Measurements from ENCODE around the gene ARAP3. TPM values are rescaled to one million over a fixed set of nuclear protein-coding genes. Genes with fewer than 3 reads are reported as not detected.

ARAP3 gene
- total and polyA plus RNA-seq, 4 donors: 2.8 to 11.6 (median 8.4) TPM

DNA sequence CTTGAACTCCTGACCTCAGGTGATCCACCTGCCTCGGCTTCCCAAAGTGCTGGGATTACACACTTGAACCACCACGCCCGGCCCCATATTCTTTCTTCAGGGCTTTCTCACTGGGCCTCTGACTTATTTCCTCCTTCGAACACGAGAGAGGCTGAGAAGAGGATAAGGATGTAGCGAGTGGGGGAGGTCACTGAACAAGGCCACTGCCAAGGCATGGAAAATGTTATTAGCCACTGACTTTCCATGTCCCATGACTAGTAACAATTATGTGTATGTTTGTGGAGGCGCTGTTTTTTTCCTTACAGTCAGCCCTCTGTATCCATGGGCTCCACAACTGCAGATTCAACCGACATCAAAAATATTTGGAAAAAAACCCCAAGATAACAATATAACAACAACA lies 18.5 kb downstream of the ARAP3 start:
- no peak for DNase-seq (ENCODE audit: low read depth in 4 of 6, low spot score in 6 of 6)
- Histone ChIP-seq H3K36me3 (ENCODE audit: control insufficient read depth, insufficient read depth, low read length) (peaks cover 4% of the 10 kb centered on the region), H3K9me3 (ENCODE audit: control insufficient read depth, insufficient read depth, low read length) (no peaks in the 10 kb centered on the region), H3K4me1 (ENCODE audit: control insufficient read depth, insufficient read depth, low read length) (no peaks in the 10 kb centered on the region), H3K4me3 (ENCODE audit: low read depth, low read length) (no peak overlapping the region), H3K27me3 (ENCODE audit: control insufficient read depth, insufficient read depth, low read length) (no peaks in the 10 kb centered on the region), H3K27ac (ENCODE audit: low read depth, low read length) (no peak overlapping the region)
- WGBS (ENCODE audit: insufficient coverage): 96% methylated on average over 4 of the region's 8 CpGs

GRCh38 chr5:141662028-141662427 lies 20.0 kb downstream of the ARAP3 start:
- Histone ChIP-seq H3K36me3 (ENCODE audit: control insufficient read depth, insufficient read depth, low read length) (peaks cover 4% of the 10 kb centered on the region), H3K9me3 (ENCODE audit: control insufficient read depth, insufficient read depth, low read length) (no peaks in the 10 kb centered on the region), H3K4me3 (ENCODE audit: low read depth, low read length) (no peak overlapping the region), H3K4me1 (ENCODE audit: control insufficient read depth, insufficient read depth, low read length) (no peaks in the 10 kb centered on the region), H3K27ac (ENCODE audit: low read depth, low read length) (no peak overlapping the region), H3K27me3 (ENCODE audit: control insufficient read depth, insufficient read depth, low read length) (no peaks in the 10 kb centered on the region)
- no peak for DNase-seq (ENCODE audit: low read depth in 4 of 6, low spot score in 6 of 6)
- 79% methylated on average over 14 of the region's 17 CpGs for WGBS (ENCODE audit: insufficient coverage)

- no peaks in the 10 kb centered on the region for H3K27me3 ChIP-seq (ENCODE audit: control insufficient read depth, insufficient read depth, low read length)
- DNase-seq (ENCODE audit: low read depth in 4 of 6, low spot score in 6 of 6): no peak
- H3K36me3 ChIP-seq (ENCODE audit: control insufficient read depth, insufficient read depth, low read length): peaks cover 9% of the 10 kb centered on the region
- WGBS (ENCODE audit: insufficient coverage): 82% methylated on average over 7 of the region's 8 CpGs
- H3K4me1 ChIP-seq (ENCODE audit: control insufficient read depth, insufficient read depth, low read length): no peaks in the 10 kb centered on the region
- no peaks in the 10 kb centered on the region for H3K9me3 ChIP-seq (ENCODE audit: control insufficient read depth, insufficient read depth, low read length)
- no peak overlapping the region for H3K27ac ChIP-seq (ENCODE audit: low read depth, low read length)
- H3K4me3 ChIP-seq (ENCODE audit: low read depth, low read length): no peak overlapping the region
Observed at GRCh38 chr5:141657937-141658545, 24.0 kb downstream of the ARAP3 start.

DNA sequence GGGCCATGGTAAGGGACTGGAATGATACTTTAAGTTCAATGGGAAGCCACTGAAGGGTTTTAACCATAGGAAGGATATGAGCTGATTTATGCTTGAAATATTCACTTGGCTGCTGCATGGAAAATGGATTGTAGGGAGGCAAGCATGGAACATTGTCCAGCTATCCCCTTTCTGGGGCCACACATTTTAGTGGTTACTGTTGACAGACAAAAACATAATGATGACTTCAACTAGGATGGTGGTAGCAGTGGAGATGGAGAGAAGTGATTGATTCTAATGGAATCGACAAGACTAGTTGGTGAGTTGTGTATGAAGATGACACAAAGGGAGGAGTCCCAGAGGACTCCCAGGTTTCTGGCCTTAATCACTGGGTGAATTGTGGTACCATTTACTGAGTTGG lies 24.6 kb downstream of the ARAP3 start:
- no peaks in the 10 kb centered on the region for H3K27me3 ChIP-seq (ENCODE audit: control insufficient read depth, insufficient read depth, low read length)
- H3K36me3 ChIP-seq (ENCODE audit: control insufficient read depth, insufficient read depth, low read length): peaks cover 9% of the 10 kb centered on the region
- H3K27ac ChIP-seq (ENCODE audit: low read depth, low read length): no peak overlapping the region
- no peaks in the 10 kb centered on the region for H3K4me1 ChIP-seq (ENCODE audit: control insufficient read depth, insufficient read depth, low read length)
- no peak for DNase-seq (ENCODE audit: low read depth in 4 of 6, low spot score in 6 of 6)
- H3K9me3 ChIP-seq (ENCODE audit: control insufficient read depth, insufficient read depth, low read length): no peaks in the 10 kb centered on the region
- no peak overlapping the region for H3K4me3 ChIP-seq (ENCODE audit: low read depth, low read length)
- 100% methylated on average over 1 of the region's 1 CpG for WGBS (ENCODE audit: insufficient coverage)

DNA sequence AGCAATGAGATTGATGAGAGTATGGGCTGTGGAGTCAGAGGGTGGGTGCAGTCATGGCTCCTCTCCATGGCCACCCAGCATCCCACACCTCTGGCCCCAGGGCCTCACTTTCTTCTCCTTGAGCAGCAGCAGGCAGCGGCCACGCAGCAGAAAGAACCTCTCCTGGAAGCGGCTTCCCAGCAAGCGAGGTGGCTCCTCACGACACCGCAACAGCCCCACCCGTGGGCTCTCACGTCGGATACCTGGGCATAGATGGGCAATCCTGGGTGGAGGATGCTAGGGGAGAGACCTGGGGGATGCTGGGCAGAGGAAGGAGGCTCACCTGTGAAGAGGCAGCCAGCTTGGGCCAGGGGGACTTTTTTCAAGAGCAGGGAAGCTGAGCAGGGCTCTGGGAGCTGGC lies 25.6 kb downstream of the ARAP3 start:
- no peaks in the 10 kb centered on the region for H3K9me3 ChIP-seq (ENCODE audit: control insufficient read depth, insufficient read depth, low read length)
- no peak for DNase-seq (ENCODE audit: low read depth in 4 of 6, low spot score in 6 of 6)
- H3K36me3 ChIP-seq (ENCODE audit: control insufficient read depth, insufficient read depth, low read length): peaks cover 9% of the 10 kb centered on the region
- no peaks in the 10 kb centered on the region for H3K27me3 ChIP-seq (ENCODE audit: control insufficient read depth, insufficient read depth, low read length)
- no peak overlapping the region for H3K4me3 ChIP-seq (ENCODE audit: low read depth, low read length)
- peaks cover 5% of the 10 kb centered on the region for H3K4me1 ChIP-seq (ENCODE audit: control insufficient read depth, insufficient read depth, low read length)
- H3K27ac ChIP-seq (ENCODE audit: low read depth, low read length): no peak overlapping the region
- 94% methylated on average over 7 of the region's 9 CpGs for WGBS (ENCODE audit: insufficient coverage)

DNA sequence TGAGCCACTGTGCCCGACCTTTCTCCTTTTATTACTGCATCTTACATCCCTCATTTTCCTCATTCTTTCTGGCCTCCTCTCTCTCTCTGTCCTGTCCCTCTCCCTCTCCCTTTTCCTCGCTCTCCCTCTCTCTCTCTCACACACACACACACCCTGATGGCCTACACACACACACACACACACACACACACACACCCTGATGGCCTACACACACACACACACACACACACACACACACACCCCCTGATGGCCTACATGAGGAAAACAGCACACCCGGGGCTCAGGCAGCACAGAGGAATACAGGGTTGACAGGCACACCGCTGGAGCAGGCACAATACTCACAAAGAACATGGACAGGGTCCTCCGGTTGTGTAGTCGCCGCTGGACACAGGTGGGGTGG lies 27.0 kb downstream of the ARAP3 start:
- 93% methylated on average over 6 of the region's 7 CpGs for WGBS (ENCODE audit: insufficient coverage)
- Histone ChIP-seq H3K9me3 (ENCODE audit: control insufficient read depth, insufficient read depth, low read length) (no peaks in the 10 kb centered on the region), H3K27ac (ENCODE audit: low read depth, low read length) (no peak overlapping the region), H3K36me3 (ENCODE audit: control insufficient read depth, insufficient read depth, low read length) (peaks cover 9% of the 10 kb centered on the region), H3K4me1 (ENCODE audit: control insufficient read depth, insufficient read depth, low read length) (peaks cover 16% of the 10 kb centered on the region), H3K27me3 (ENCODE audit: control insufficient read depth, insufficient read depth, low read length) (no peaks in the 10 kb centered on the region), H3K4me3 (ENCODE audit: low read depth, low read length) (no peak overlapping the region)
- no peak for DNase-seq (ENCODE audit: low read depth in 4 of 6, low spot score in 6 of 6)

GRCh38 chr5:141654298-141654697 lies 27.7 kb downstream of the ARAP3 start:
- Histone ChIP-seq H3K27ac (ENCODE audit: low read depth, low read length) (no peak overlapping the region), H3K27me3 (ENCODE audit: control insufficient read depth, insufficient read depth, low read length) (no peaks in the 10 kb centered on the region), H3K36me3 (ENCODE audit: control insufficient read depth, insufficient read depth, low read length) (peaks cover 12% of the 10 kb centered on the region), H3K4me1 (ENCODE audit: control insufficient read depth, insufficient read depth, low read length) (peaks cover 16% of the 10 kb centered on the region), H3K9me3 (ENCODE audit: control insufficient read depth, insufficient read depth, low read length) (no peaks in the 10 kb centered on the region), H3K4me3 (ENCODE audit: low read depth, low read length) (no peak overlapping the region)
- no peak for DNase-seq (ENCODE audit: low read depth in 4 of 6, low spot score in 6 of 6)
- no CpG with 5 or more reads among the region's 2 CpGs for WGBS (ENCODE audit: insufficient coverage)

GRCh38 chr5:141651728-141652105 lies 30.3 kb downstream of the ARAP3 start:
- no peak overlapping the region for H3K27ac ChIP-seq (ENCODE audit: low read depth, low read length)
- peaks cover 16% of the 10 kb centered on the region for H3K4me1 ChIP-seq (ENCODE audit: control insufficient read depth, insufficient read depth, low read length)
- H3K27me3 ChIP-seq (ENCODE audit: control insufficient read depth, insufficient read depth, low read length): no peaks in the 10 kb centered on the region
- H3K4me3 ChIP-seq (ENCODE audit: low read depth, low read length): peak overlapping the region; percentile 55
- no peaks in the 10 kb centered on the region for H3K9me3 ChIP-seq (ENCODE audit: control insufficient read depth, insufficient read depth, low read length)
- H3K36me3 ChIP-seq (ENCODE audit: control insufficient read depth, insufficient read depth, low read length): peaks cover 15% of the 10 kb centered on the region
- DNase-seq (ENCODE audit: low read depth in 4 of 6, low spot score in 6 of 6): no peak
- WGBS (ENCODE audit: insufficient coverage): 52% methylated on average over 8 of the region's 9 CpGs

DNA sequence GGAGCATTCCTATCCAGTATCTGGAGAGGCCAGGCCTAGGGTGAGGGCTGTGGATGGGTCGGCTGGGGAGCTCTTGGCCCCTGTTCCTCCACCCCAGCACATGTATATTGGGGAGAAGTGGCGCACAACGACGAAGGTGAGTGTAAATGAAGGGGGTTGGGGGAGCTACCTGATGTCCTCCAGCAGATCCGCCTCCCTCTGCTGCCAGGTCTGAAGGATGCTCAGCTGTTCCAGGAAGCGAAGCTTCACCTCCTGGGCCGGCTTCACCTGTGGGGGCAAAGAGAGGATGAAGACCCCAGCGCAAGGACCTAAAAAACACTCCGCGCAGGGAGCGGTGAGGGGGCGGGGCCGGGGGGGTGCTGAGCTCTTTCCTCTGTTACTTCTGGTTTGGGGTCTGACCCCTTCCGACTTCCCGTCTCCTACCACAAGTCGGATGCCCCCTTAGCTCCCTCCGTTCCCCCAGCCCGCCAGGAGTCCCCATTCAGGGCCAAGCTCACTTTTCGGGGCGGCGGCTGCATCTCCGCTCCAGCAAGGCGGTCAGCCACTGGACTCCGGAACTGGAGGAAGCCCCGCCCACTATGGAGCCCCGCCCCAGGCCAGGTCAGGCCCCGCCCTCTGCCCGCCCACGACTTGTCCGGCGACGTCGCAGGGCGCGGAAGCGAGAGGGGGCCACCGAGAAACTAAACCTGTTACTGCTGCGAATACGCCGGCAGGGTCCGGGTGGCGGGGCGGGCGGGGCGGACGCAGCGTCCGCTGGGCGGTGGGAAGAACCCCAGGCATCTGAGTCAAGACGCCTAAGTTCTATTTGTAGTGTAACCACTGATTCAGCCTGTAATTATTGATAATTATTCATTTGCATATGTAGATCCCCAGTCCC lies 30.9 kb downstream of the ARAP3 start, which contains the start of gene FCHSD1:
FCHSD1 (minus strand) TSS at position 568 of the 877 bp plus-strand sequence; CDS start at position 518, 50 bp downstream.
- H3K4me3 ChIP-seq (ENCODE audit: low read depth, low read length): peak within 1 kb of the TSS; percentile 55
- no peaks in the 10 kb centered on the region for H3K27me3 ChIP-seq (ENCODE audit: control insufficient read depth, insufficient read depth, low read length)
- H3K36me3 ChIP-seq (ENCODE audit: control insufficient read depth, insufficient read depth, low read length): peaks cover 11% of the 10 kb centered on the region
- no peaks in the 10 kb centered on the region for H3K9me3 ChIP-seq (ENCODE audit: control insufficient read depth, insufficient read depth, low read length)
- peaks cover 16% of the 10 kb centered on the region for H3K4me1 ChIP-seq (ENCODE audit: control insufficient read depth, insufficient read depth, low read length)
- WGBS (ENCODE audit: insufficient coverage): 2% methylated on average over 48 of the region's 50 CpGs
- DNase-seq (ENCODE audit: low read depth in 4 of 6, low spot score in 6 of 6): peak in 2 of 6 donors; percentile 82
- H3K27ac ChIP-seq (ENCODE audit: low read depth, low read length): no peak within 1 kb of the TSS

DNA sequence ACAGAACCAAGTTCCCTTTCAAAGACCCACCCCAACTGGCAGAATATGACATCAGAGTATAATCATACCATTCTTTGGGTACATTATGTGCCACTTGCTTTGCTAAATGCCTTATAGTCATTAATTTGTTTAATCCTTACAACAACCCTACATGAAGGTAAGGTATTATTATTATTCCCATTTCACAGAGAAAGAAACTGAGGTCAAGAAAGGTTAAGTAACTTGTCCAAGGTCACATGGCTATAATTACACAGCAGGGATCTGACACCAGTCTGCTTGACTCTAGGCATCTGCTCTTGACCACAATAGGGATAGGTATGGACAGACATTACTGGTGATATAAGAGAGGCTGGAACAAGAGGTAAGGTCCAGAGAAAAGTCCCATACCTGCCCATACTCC lies 32.1 kb downstream of the ARAP3 start:
- peaks cover 6% of the 10 kb centered on the region for H3K36me3 ChIP-seq (ENCODE audit: control insufficient read depth, insufficient read depth, low read length)
- H3K9me3 ChIP-seq (ENCODE audit: control insufficient read depth, insufficient read depth, low read length): no peaks in the 10 kb centered on the region
- no peak for DNase-seq (ENCODE audit: low read depth in 4 of 6, low spot score in 6 of 6)
- H3K27me3 ChIP-seq (ENCODE audit: control insufficient read depth, insufficient read depth, low read length): no peaks in the 10 kb centered on the region
- peaks cover 16% of the 10 kb centered on the region for H3K4me1 ChIP-seq (ENCODE audit: control insufficient read depth, insufficient read depth, low read length)
- H3K27ac ChIP-seq (ENCODE audit: low read depth, low read length): no peak overlapping the region
- no peak overlapping the region for H3K4me3 ChIP-seq (ENCODE audit: low read depth, low read length)

Measured in spinal cord (tissue), 10 donors.